Stimulated activated CD4-positive, alpha-beta T cell treated with anti-CD3 and anti-CD28 coated beads, TNF-alpha, amount 100 ng/mL, for 48 hours (primary cell): ENCODE data around the gene ZNF267.
"Not testable (repeated sequence)": the region's sequence is repeated elsewhere in the genome, so short reads cannot be mapped to it uniquely, and the experiment has no call there.

Experiments
- DNase-seq, 3 donors: peaks; one replicate each; pipeline ENCODE4 v3.0.0-alpha.2; 2020; ENCODE audit warnings: low read depth in 3 of 3

ZNF267 gene

GRCh38 chr16:31873556-31874365 is at the start of gene ZNF267:
Gene ZNF267, plus strand, starts transcription at chr16:31873807. Its CDS starts 160 bp downstream, at chr16:31873967.
- peak; percentile 86 to 93 (median 91) for DNase-seq

- no peak for DNase-seq
Observed at GRCh38 chr16:31833047-31833446, 40.6 kb upstream of the ZNF267 start.

- not testable (repeated sequence) for DNase-seq
Observed at GRCh38 chr16:31836396-31836795, 37.2 kb upstream of the ZNF267 start.

GRCh38 chr16:31842864-31843263 is 30.7 kb upstream of the ZNF267 start:
- no peak for DNase-seq

GRCh38 chr16:31848572-31848971 is 25.0 kb upstream of the ZNF267 start:
- not testable (repeated sequence) for DNase-seq

- DNase-seq = no peak
Observed at GRCh38 chr16:31853291-31853690, 20.3 kb upstream of the ZNF267 start.

GRCh38 chr16:31860508-31860907 is 13.1 kb upstream of the ZNF267 start:
- DNase-seq = no peak

GRCh38 chr16:31861455-31861854 is 12.2 kb upstream of the ZNF267 start:
- no peak for DNase-seq

- no peak for DNase-seq
Observed at GRCh38 chr16:31862761-31863160, 10.8 kb upstream of the ZNF267 start.

GRCh38 chr16:31868164-31868563 is 5.4 kb upstream of the ZNF267 start:
- no peak for DNase-seq

- DNase-seq = peak in 2 of 3 donors; percentile 60 to 75
Observed at GRCh38 chr16:31868691-31869167, 4.9 kb upstream of the ZNF267 start.

- DNase-seq = peak in 2 of 3 donors; percentile 56 to 67
Observed at GRCh38 chr16:31869511-31870201, 4.0 kb upstream of the ZNF267 start.

- DNase-seq = no peak
Observed at GRCh38 chr16:31870809-31871208, 2.8 kb upstream of the ZNF267 start.

- DNase-seq = no peak
Observed at GRCh38 chr16:31871510-31871909, 2.1 kb upstream of the ZNF267 start.

GRCh38 chr16:31872201-31872600 is 1.4 kb upstream of the ZNF267 start:
- DNase-seq = no peak

- DNase-seq = no peak
Observed at GRCh38 chr16:31874366-31875111, 932 bp downstream of the ZNF267 start.

GRCh38 chr16:31875112-31875803 is 1.7 kb downstream of the ZNF267 start:
- DNase-seq = no peak

- no peak for DNase-seq
Observed at GRCh38 chr16:31875928-31876547, 2.4 kb downstream of the ZNF267 start.

- DNase-seq = peak in 1 of 3 donors; percentile 28
Observed at GRCh38 chr16:31876951-31877828, 3.6 kb downstream of the ZNF267 start.
